GM18508 (cell line): ENCODE data around the gene SVOP.
"Not testable (repeated sequence)": the region's sequence is repeated elsewhere in the genome, so short reads cannot be mapped to it uniquely, and the experiment has no call there.

Source experiments
- ATAC-seq: cut with Tn5 transposase; IDR thresholded peaks from one replicate; pipeline ENCODE4 v1.9.1; 2021; ENCODE audit warnings: moderate number of reproducible peaks; ENCODE audit not compliant: insufficient read depth, unreplicated experiment

The SVOP gene

DNA sequence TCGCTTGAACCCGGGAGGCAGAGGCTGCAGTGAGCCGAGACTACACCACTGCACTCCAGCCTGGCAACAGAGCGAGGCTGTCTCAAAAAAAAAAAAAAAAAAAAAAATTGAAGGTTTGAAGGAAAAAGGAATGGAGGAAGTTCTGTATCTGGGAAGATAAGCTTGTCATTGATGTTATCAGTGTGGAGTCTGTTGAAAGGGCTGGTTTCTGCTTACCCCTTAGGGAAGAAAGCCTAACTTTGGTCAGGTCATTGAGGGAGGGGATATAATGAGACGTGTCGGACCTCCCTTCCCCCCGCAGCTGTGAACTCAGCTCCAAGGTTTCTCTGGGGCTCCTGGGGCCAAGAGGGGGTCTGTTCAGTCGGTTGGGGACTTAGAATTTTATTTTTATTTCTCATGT lies 124.5 kb downstream of the SVOP start:
- no peak for ATAC-seq

DNA sequence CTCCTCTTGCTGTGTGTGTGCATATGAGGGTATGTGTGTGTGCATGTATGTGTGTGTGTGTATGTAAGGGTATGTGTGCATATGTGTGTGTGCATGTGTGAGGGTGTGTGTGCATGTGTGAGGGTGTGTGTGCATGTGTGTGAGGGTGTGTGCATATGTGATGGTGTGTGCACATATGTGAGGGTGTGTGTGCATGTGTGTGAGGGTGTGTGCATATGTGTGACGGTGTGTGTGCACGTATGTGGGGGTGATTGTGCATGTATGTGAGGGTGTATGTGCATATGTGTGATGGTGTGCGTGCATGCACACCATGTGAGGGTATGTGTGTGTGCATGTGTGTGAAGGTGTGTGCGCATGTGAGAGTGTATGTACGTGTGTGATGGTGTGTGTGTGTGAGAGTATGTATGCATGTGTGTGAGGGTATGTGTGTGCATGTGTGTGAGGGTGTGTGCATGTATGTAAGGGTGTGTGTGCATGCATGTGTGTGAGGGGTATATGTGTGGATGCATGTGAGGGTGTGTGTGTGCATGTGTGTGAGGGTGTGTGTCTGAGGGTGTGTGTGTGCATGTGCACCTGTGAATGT lies 125.6 kb downstream of the SVOP start:
- ATAC-seq = no peak

GRCh38 chr12:108890208-108890607 lies 130.7 kb downstream of the SVOP start:
- ATAC-seq = no peak

DNA sequence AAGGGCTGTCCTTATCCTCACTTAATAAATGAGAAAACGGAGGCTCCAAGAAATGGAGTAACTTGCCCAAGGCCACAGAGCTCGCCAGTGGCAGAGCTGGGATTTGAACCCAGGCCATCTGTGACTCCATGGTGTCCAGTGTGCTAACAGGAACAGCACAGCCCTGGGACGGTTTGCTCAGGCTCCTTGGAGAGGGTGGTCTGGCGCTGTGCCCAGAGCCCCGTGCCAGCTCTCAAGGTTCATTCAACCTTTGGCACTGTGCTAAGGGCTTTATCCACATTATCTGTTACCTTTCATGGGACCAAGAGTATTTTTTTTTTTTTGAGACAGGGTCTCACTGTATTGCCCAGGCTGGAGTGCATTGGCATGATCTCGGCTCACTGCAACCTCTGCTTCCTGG lies 132.8 kb downstream of the SVOP start:
- no peak for ATAC-seq

- ATAC-seq = no peak
Measured at GRCh38 chr12:108886873-108887629, 133.8 kb downstream of the SVOP start.

DNA sequence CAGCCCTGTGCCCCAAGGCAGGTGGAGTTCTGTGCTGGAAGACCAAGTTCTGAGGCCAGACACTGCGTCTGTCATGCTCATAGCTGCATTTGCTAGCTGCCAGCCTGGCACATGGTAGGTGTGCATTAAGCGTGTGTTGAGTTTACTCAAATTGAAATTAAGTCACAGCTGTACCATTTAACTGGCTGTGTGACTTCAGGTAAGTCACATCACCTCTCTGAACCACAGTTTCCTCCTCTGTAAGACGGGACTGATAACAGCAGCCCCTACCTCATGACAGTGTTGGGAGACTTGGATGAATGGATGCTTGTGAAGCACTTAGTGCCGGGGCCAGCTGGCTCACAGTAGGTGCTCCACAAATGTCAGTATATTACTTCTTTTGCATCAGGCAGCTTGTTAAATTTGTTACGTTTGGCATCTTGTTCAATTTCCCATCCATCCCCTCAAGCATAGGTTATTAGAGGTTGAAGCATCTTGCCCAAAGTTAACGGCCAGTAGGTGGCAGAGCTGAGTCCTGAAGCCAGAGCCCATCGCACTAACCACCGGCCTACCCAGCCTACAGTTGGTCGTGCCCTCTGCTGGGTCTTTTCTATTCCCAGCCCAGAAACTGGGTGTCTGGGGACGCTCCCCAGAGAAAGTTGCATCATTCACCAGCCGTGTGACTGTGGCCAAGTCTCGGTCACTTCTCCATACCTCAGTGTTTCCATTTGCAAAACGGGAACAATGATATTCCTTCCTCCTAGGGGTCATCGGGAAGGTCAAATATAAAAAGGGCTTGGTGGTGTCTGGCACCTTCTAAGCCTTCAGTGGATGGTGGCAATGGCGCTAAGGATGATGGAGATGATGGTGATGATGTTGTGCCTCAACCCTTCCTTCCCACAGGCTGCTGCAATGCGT lies 136.5 kb downstream of the SVOP start:
- ATAC-seq = no peak

- ATAC-seq = no peak
Measured at GRCh38 chr12:108881953-108882352, 138.9 kb downstream of the SVOP start.

- no peak for ATAC-seq
Measured at GRCh38 chr12:108879615-108880254, 141.1 kb downstream of the SVOP start, which contains the start of gene DAO. TSS of gene DAO (plus strand) at chr12:108880092. CDS start at chr12:108885007, 4,915 bp downstream.

DNA sequence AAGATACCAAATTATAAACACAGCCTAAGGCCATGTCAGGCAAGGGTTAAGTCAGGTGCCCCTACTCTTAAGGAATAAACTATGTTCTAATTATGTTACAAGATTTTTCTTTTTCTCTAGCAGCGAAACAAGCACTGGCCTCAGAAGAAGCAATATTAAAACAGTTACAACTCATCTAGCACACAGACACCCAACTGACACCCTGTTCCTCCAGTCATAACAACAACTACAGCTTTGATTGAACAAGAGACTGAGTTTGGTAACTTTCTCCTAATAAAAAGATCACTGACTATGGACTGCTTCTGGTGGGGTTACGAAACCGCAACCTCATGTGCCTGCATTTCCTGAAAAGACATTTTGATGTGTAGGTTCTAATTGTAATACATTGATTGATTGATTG lies 144.3 kb downstream of the SVOP start:
- ATAC-seq = no peak

GRCh38 chr12:108875682-108876361 lies 145.0 kb downstream of the SVOP start:
- no peak for ATAC-seq

DNA sequence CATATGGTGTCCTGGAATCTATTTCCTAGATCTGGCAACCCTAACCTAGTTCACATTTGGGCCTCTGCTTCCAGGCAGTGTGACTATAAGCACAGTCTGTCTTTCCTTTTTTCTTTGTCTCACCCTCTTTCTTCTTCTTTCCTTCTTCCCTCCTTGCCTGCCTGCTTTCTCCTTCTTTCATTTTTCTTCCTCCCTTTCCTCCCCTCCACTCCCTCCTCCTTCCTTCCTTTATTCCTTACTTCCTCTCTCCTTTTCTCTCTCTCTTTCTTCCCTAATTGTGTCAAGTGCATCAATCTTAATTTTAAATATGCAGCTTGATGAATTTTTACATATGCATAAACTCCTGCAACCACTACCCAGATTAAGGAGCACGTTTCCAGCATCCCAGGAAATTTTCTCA lies 145.6 kb downstream of the SVOP start:
- no peak for ATAC-seq

DNA sequence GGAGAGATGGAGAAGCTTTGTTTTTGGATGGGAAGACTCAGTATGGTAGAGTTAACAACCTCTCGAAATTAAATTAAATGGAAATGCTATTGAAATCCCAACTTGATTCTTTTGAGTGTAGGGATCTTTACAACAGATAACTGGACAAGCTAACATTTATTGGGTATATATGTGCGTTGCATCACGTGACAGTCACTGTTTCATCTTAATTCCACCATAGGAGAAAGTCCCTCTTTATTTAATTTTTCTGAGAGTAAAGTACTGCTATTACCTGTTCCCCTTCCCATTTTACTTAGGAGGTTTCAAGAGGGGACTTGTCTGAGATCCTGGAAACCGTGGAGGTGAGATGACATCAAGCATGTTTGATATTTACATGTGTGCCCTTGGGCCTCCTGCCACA lies 152.1 kb downstream of the SVOP start:
- ATAC-seq = no peak

- ATAC-seq = not testable (repeated sequence)
Measured at GRCh38 chr12:108866083-108866482, 154.8 kb downstream of the SVOP start.

DNA sequence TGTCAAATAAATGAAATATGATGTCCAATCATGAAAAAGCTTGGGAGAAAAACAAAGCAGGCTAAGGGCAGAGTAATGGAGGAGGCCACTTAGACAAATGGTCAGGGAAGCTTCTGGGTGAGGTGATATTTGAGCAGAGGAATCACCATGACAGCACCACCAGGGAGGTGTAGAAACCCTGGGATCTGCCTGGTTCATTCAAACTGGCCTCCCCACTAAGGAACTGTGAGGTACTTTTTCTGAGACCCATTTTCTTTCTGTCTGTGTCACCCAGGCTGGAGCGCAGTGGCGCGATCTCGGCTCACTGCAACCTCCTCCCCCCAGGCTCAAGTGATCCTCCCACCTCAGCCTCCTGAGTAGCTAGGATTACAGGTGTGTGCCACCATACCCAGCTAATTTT lies 155.7 kb downstream of the SVOP start:
- no peak for ATAC-seq

DNA sequence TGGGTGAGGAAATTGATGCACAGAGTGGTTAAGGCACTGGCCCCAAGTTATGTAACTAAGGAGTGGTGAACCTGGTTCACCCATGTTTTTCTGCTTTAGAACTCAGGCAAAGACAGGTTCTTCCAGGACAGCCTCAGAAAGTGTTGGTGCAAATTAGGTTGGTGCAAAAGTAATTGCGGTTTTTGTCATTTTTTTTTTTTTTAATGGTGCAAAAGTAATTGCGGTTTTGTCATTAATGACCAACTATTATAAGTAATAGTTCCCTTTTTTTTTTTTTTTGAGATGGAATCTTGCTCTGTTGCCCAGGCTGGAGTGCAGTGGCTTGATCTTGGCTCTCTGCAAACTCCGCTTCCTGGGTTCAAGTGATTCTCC lies 158.3 kb downstream of the SVOP start:
- ATAC-seq = no peak

GRCh38 chr12:108861878-108862587 lies 158.8 kb downstream of the SVOP start:
- ATAC-seq = no peak

DNA sequence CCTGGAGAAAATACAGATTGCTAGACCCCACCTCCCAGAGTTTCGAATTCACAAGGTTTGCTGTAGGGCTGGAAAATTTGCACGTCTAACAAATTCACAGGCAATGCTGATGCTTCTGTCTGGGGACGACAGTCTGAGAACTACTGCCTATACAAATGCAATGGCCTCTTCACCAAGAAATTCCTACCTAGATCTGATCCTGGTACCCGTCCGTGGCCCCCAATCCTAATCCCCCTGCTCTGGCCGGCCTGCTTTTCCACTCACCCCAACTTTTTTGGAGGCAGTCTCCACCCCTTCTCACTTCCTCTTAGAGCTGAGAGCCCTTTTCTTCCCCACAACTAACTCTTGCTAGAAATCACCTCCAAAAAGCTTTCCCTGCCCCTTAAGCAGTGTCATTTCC lies 160.4 kb downstream of the SVOP start:
- no peak for ATAC-seq

- ATAC-seq = no peak
Measured at GRCh38 chr12:108859923-108860291, 161.0 kb downstream of the SVOP start.

DNA sequence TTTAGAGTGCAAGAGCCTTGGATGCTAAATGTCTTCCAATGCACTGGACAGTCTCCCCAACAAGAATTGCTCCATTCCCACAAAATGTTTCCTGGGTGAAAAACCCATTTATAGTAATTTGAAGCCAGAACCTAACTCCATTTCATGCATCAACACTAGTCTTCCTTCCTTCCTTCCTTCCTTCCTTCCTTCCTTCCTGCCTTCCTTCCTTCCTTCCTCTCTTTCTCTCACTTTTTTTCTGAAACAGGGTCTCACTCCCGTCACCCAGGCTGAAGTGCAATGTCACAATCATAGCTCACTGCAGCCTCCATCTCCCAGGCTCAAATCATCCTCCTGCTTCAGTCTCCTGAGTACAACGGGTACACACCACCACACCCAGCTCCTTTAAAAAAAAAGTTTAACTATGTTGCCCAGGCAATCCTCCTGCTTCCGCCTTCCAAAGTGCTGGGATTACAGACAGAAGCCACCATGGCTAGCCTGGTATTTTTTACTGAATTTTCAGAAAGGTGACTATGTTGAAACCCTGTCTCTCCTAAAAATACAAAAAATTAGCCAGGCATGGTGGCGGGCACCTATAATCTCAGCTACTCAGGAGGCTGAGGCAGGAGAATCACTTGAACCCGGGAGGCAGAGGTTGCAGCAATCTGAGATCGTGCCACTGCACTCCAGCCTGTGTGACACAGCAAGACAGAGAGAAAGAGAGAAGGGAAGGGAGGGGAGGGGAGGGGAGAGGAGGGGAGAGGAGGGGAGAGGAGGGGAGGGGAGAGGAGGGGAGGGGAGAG lies 161.5 kb downstream of the SVOP start:
- not testable (repeated sequence) for ATAC-seq
